Measurements from ENCODE around the gene PAX7. TPM values are rescaled to one million over a fixed set of nuclear protein-coding genes. Genes with fewer than 3 reads are reported as not detected.

Gene PAX7
- total RNA-seq, 1 experiment from 2014 or later, result 0.24 TPM

- TF ChIP-seq ZNF671 (CRISPR knock-in tag; IDR thresholded peaks at IDR 0.05), result no peak
- no peak for TF ChIP-seq HMGA2 (CRISPR knock-in tag; IDR thresholded peaks at IDR 0.05)
- TF ChIP-seq NR2C2 (CRISPR knock-in tag; IDR thresholded peaks at IDR 0.05), result no peak
- TF ChIP-seq TEAD1 (CRISPR knock-in tag; IDR thresholded peaks at IDR 0.05), result no peak
- TF ChIP-seq ATF6 (CRISPR knock-in tag; IDR thresholded peaks at IDR 0.05), result no peak
Measured at GRCh38 chr1:18607289-18607760, 23.3 kb upstream of the PAX7 start (continued).

GRCh38 chr1:18608534-18608933 lies 22.1 kb upstream of the PAX7 start:
- TF ChIP-seq CREB1 (CRISPR knock-in tag; IDR thresholded peaks at IDR 0.05), result no peak
- no peak for TF ChIP-seq ELF4 (CRISPR knock-in tag; IDR thresholded peaks at IDR 0.05; ENCODE audit: low read depth)
- TF ChIP-seq MYBL2 (CRISPR knock-in tag; IDR thresholded peaks at IDR 0.05), result no peak
- TF ChIP-seq ESRRA (CRISPR knock-in tag; IDR thresholded peaks at IDR 0.05; ENCODE audit: borderline replicate concordance), result no peak
- no peak for TF ChIP-seq NFYB (CRISPR knock-in tag; conservative IDR thresholded peaks at IDR 0.05; ENCODE audit: low read depth)
- no peak for TF ChIP-seq NR2C2 (CRISPR knock-in tag; IDR thresholded peaks at IDR 0.05)
- TF ChIP-seq NFE2L1 (CRISPR knock-in tag; IDR thresholded peaks at IDR 0.05), result no peak
- no peak for TF ChIP-seq ZNF263 (CRISPR knock-in tag; IDR thresholded peaks at IDR 0.05; ENCODE audit: low read depth)
- TF ChIP-seq CDX4 (CRISPR knock-in tag; IDR thresholded peaks at IDR 0.05; ENCODE audit: borderline replicate concordance), result no peak
- TF ChIP-seq CTCF (IDR thresholded peaks at IDR 0.05), result no peak
- no peak for TF ChIP-seq ATF1 (CRISPR knock-in tag; IDR thresholded peaks at IDR 0.05)
- ATAC-seq (no peak), DNase-seq (ENCODE audit: low spot score) (no peak)
- ChIA-PET POLR2A (no interaction called here), CTCF (interaction anchor here (0.6 to 1.1 kb wide), 2 partner anchors 72 to 163 kb away, joined by 3 to 6 read pairs; no protein-coding TSS in a partner anchor)
- peaks cover 6% of the 10 kb centered on the region for H3K9me3 Mint-ChIP-seq
- H3K4me1 Mint-ChIP-seq, result peaks cover 3% of the 10 kb centered on the region
- H3K27me3 Mint-ChIP-seq (ENCODE audit: low read depth), result peaks cover 8% of the 10 kb centered on the region
- H3K4me3 Mint-ChIP-seq, result no peak overlapping the region
- no peak overlapping the region for H3K27ac Mint-ChIP-seq
- H3K36me3 Mint-ChIP-seq, result no peaks in the 10 kb centered on the region

GRCh38 chr1:18611311-18611710 lies 19.3 kb upstream of the PAX7 start:
- Mint-ChIP-seq H3K36me3 (no peaks in the 10 kb centered on the region), H3K4me1 (0 out of 2 replicates have a peak, but pooled peaks cover 5% of the 10 kb centered on the region), H3K27ac (no peak overlapping the region), H3K27me3 (ENCODE audit: low read depth) (peaks cover 18% of the 10 kb centered on the region), H3K9me3 (peaks cover 6% of the 10 kb centered on the region), H3K4me3 (no peak overlapping the region)
- DNase-seq (ENCODE audit: low spot score) (no peak), ATAC-seq (no peak)
- POLR2A ChIA-PET, result no interaction called here
- CTCF ChIA-PET, result interaction anchor here (1.3 kb wide), 1 partner anchor 14 kb away, joined by 4 read pairs; no protein-coding TSS in a partner anchor
- TF ChIP-seq ZNF232 (CRISPR knock-in tag; IDR thresholded peaks at IDR 0.05), result no peak
- TF ChIP-seq CREM (CRISPR knock-in tag; IDR thresholded peaks at IDR 0.05), result no peak
- no peak for TF ChIP-seq ZNF219 (CRISPR knock-in tag; IDR thresholded peaks at IDR 0.05; ENCODE audit: borderline replicate concordance)
- TF ChIP-seq ZNF396 (CRISPR knock-in tag; IDR thresholded peaks at IDR 0.05; ENCODE audit: borderline replicate concordance), result no peak
- no peak for TF ChIP-seq GABPB1 (CRISPR knock-in tag; IDR thresholded peaks at IDR 0.05)
- TF ChIP-seq ZNF281 (CRISPR knock-in tag; IDR thresholded peaks at IDR 0.05), result no peak
- no peak for TF ChIP-seq ERG (CRISPR knock-in tag; IDR thresholded peaks at IDR 0.05)
- no peak for TF ChIP-seq CTCF (IDR thresholded peaks at IDR 0.05)
- TF ChIP-seq NR3C1 (CRISPR knock-in tag; conservative IDR thresholded peaks at IDR 0.05; ENCODE audit: low read depth), result no peak
- no peak for TF ChIP-seq USF1 (CRISPR knock-in tag; IDR thresholded peaks at IDR 0.05)
